ENCODE measurements around the gene CX3CL1. TPM values are rescaled to one million over a fixed set of nuclear protein-coding genes. Genes with fewer than 3 reads are reported as not detected.

Gene CX3CL1
- polyA plus RNA-seq, 1 donor (not counting 4 experiments of a cell fraction or from before 2014, with no cell fraction given): 0.47 TPM

DNA sequence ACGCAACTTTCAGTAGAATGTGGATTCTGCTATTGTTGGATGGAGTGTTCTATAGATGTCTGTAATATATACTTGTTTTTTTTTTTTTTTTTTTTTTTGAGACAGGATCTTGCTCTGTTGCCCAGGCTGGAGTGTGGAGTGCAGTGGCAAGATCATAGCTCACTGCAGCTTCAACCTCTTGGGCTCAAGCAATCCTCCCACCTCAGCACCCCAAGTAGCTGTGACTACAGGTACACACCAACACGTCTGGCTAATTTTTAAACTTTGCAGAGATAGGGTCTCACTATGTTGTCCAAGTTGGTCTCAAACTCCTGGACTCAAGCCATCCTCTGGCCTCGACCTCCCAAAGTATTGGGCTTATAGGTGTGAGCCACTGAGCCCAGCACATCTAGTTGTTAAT, 40.9 kb upstream of the CX3CL1 start:
- Histone ChIP-seq H3K27ac (ENCODE audit: control insufficient read depth, insufficient read depth, low read length) (no peak overlapping the region), H3K9me3 (ENCODE audit: control insufficient read depth, low read depth, low read length) (no peaks in the 10 kb centered on the region), H3K4me3 (ENCODE audit: control insufficient read depth in 2 of 3, extremely low read depth in 1 of 3, insufficient read depth in 2 of 3, low read depth in 1 of 3, low read length in 3 of 3) (no peak overlapping the region), H3K4me2 (ENCODE audit: control insufficient read depth, extremely low read depth, insufficient read depth, low read depth, low read length) (no peak overlapping the region), H3K27me3 (ENCODE audit: control insufficient read depth, extremely low read depth, insufficient read depth, low read length) (no peaks in the 10 kb centered on the region), H3K36me3 (ENCODE audit: control insufficient read depth in 2 of 2, extremely low read depth in 1 of 2, insufficient read depth in 2 of 2, low read length in 2 of 2) (no peaks in the 10 kb centered on the region), H3K79me2 (ENCODE audit: control insufficient read depth, insufficient read depth, low read length) (no peaks in the 10 kb centered on the region), H3K4me1 (ENCODE audit: control insufficient read depth, extremely low read depth, insufficient read depth, low read length) (no peaks in the 10 kb centered on the region), H3K9ac (ENCODE audit: control insufficient read depth, extremely low read depth, insufficient read depth, low read length) (no peak overlapping the region), H4K20me1 (ENCODE audit: control insufficient read depth, extremely low read depth, insufficient read depth, low read length) (no peaks in the 10 kb centered on the region), H2AFZ (ENCODE audit: control insufficient read depth, low read length) (no peak overlapping the region), H3K9me1 (ENCODE audit: control insufficient read depth, extremely low read depth, insufficient read depth, low read length) (no peaks in the 10 kb centered on the region)
- dilution Hi-C loops (cut with MboI; ENCODE audit: extremely low pct_ligation_motif_present, low sequenced_read_pairs): no loop called here
- FAIRE-seq (no peak), DNase-seq (ENCODE audit: low read depth, low spot score) (no peak)
- TF ChIP-seq, protein P1, sequence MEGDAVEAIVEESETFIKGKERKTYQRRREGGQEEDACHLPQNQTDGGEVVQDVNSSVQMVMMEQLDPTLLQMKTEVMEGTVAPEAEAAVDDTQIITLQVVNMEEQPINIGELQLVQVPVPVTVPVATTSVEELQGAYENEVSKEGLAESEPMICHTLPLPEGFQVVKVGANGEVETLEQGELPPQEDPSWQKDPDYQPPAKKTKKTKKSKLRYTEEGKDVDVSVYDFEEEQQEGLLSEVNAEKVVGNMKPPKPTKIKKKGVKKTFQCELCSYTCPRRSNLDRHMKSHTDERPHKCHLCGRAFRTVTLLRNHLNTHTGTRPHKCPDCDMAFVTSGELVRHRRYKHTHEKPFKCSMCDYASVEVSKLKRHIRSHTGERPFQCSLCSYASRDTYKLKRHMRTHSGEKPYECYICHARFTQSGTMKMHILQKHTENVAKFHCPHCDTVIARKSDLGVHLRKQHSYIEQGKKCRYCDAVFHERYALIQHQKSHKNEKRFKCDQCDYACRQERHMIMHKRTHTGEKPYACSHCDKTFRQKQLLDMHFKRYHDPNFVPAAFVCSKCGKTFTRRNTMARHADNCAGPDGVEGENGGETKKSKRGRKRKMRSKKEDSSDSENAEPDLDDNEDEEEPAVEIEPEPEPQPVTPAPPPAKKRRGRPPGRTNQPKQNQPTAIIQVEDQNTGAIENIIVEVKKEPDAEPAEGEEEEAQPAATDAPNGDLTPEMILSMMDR (optimal IDR thresholded peaks at IDR 0.05 in 1 of 3, IDR thresholded peaks at IDR 0.05 in 1 of 3, conservative IDR thresholded peaks at IDR 0.05 in 1 of 3; ENCODE audit: extremely low read depth in 1 of 3, insufficient read depth in 2 of 3, low read length in 3 of 3): no peak
- TF ChIP-seq EZH2 (IDR thresholded peaks at IDR 0.05; ENCODE audit: low read length): no peak

DNA sequence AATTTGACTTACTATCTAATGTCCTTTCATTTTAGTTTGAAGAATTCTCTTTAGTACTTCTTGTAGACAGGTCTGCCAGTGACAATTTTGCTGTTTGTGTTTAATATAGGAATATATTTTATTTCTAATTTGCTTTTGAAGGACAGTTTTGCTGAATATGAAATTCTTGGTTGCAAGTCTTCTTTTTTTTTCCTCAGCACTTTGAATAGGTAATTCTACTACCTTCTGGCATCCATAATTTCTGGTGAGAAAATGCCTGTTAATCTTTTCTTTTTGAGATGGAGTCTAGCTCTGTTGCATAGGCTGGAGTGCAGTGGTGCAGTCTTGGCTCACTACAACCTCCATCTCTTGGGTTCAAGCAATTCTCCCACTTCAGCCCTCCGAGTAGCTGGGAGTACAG, 38.9 kb upstream of the CX3CL1 start:
- H3K27ac ChIP-seq (ENCODE audit: control insufficient read depth, insufficient read depth, low read length): no peak overlapping the region
- no peak overlapping the region for H3K4me3 ChIP-seq (ENCODE audit: control insufficient read depth in 2 of 3, extremely low read depth in 1 of 3, insufficient read depth in 2 of 3, low read depth in 1 of 3, low read length in 3 of 3)
- dilution Hi-C loops (cut with MboI; ENCODE audit: extremely low pct_ligation_motif_present, low sequenced_read_pairs): no loop called here
- H3K36me3 ChIP-seq (ENCODE audit: control insufficient read depth in 2 of 2, extremely low read depth in 1 of 2, insufficient read depth in 2 of 2, low read length in 2 of 2): no peaks in the 10 kb centered on the region
- DNase-seq (ENCODE audit: low read depth, low spot score): no peak
- no peak for FAIRE-seq
- no peak overlapping the region for H3K9ac ChIP-seq (ENCODE audit: control insufficient read depth, extremely low read depth, insufficient read depth, low read length)
- no peak overlapping the region for H3K4me2 ChIP-seq (ENCODE audit: control insufficient read depth, extremely low read depth, insufficient read depth, low read depth, low read length)
- no peaks in the 10 kb centered on the region for H4K20me1 ChIP-seq (ENCODE audit: control insufficient read depth, extremely low read depth, insufficient read depth, low read length)
- no peaks in the 10 kb centered on the region for H3K9me3 ChIP-seq (ENCODE audit: control insufficient read depth, low read depth, low read length)
- H2AFZ ChIP-seq (ENCODE audit: control insufficient read depth, low read length): no peak overlapping the region
- no peaks in the 10 kb centered on the region for H3K27me3 ChIP-seq (ENCODE audit: control insufficient read depth, extremely low read depth, insufficient read depth, low read length)
- no peak for TF ChIP-seq EZH2 (IDR thresholded peaks at IDR 0.05; ENCODE audit: low read length)
- TF ChIP-seq, protein P1 (optimal IDR thresholded peaks at IDR 0.05 in 1 of 3, IDR thresholded peaks at IDR 0.05 in 1 of 3, conservative IDR thresholded peaks at IDR 0.05 in 1 of 3; ENCODE audit: extremely low read depth in 1 of 3, insufficient read depth in 2 of 3, low read length in 3 of 3): no peak
- H3K79me2 ChIP-seq (ENCODE audit: control insufficient read depth, insufficient read depth, low read length): no peaks in the 10 kb centered on the region
- no peaks in the 10 kb centered on the region for H3K9me1 ChIP-seq (ENCODE audit: control insufficient read depth, extremely low read depth, insufficient read depth, low read length)
- no peaks in the 10 kb centered on the region for H3K4me1 ChIP-seq (ENCODE audit: control insufficient read depth, extremely low read depth, insufficient read depth, low read length)

All from keratinocyte (primary cell).